NT2/D1 (cell line): Measurements from ENCODE around the gene ATP6V0B.
A peak's percentile ranks its signal among the peaks of the same experiment; 100 is the strongest.

ENCODE experiments used
- DNase-seq: peaks from one replicate; pipeline ENCODE4 v3.0.0-alpha.2; 2011; ENCODE audit warnings: low read depth, low spot score
- H3K27me3 ChIP-seq: 2 replicates; pipeline ENCODE4 v1.6.0; 2011; ENCODE audit warnings: mild to moderate bottlenecking; ENCODE audit not compliant: insufficient read length, insufficient read depth
- H3K36me3 ChIP-seq: 2 replicates; pipeline ENCODE4 v1.6.1; 2011; ENCODE audit warnings: mild to moderate bottlenecking, low read length, mixed read lengths; ENCODE audit not compliant: insufficient read depth, insufficient read length
- H3K4me1 ChIP-seq: 2 replicates; pipeline ENCODE4 v1.5.1; 2011; ENCODE audit not compliant: insufficient read depth, insufficient read length
- H3K4me3 ChIP-seq: 2 replicates; pipeline ENCODE4 v1.5.1; 2011; ENCODE audit warnings: low read depth; ENCODE audit not compliant: insufficient read length
- H3K9ac ChIP-seq: 2 replicates; pipeline ENCODE4 v1.6.0; 2011; ENCODE audit warnings: low read depth; ENCODE audit not compliant: insufficient read length
- H3K9me3 ChIP-seq: 2 replicates; pipeline ENCODE4 v1.5.1; 2011; ENCODE audit warnings: mild to moderate bottlenecking, low read length; ENCODE audit not compliant: insufficient read depth
- SUZ12 ChIP-seq: IDR thresholded peaks from 2 replicates; pipeline ENCODE4 v1.6.1; 2011; ENCODE audit not compliant: insufficient read length, insufficient read depth; ENCODE audit errors: extremely low read depth
- YY1 ChIP-seq: IDR thresholded peaks from 2 replicates; pipeline ENCODE4 v1.6.1; 2011; ENCODE audit not compliant: insufficient read length, insufficient read depth
- ZNF274 ChIP-seq: IDR thresholded peaks from 2 replicates; pipeline ENCODE4 v1.6.1; 2011; ENCODE audit warnings: mild to moderate bottlenecking, low read depth, low read length

Gene ATP6V0B

DNA sequence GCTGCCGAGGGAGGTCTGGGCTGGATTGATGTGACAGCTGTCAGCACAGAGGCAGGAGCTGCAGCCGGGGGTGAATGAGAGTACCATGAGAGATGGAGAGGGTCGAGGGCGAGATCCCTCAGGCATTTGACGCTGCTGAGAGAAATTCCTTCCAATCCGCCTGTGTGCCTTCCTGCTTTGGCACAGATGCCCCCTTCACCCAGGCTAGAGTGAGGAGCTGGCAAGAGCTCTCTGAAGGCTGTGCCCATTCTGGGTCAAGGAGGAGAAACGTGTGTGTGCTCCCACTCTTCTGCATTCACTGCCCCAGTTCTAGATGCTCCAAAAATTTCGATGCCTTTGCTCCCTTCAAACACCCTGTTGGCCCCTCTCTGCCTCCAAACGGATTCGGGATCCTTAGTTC is 36.4 kb upstream of the ATP6V0B start:
- no peak overlapping the region for H3K4me3 ChIP-seq
- H3K4me1 ChIP-seq: peaks cover 46% of the 10 kb centered on the region
- H3K36me3 ChIP-seq: peaks cover 18% of the 10 kb centered on the region
- H3K27me3 ChIP-seq: peaks cover 6% of the 10 kb centered on the region
- H3K9ac ChIP-seq: peak overlapping the region; percentile 22
- H3K9me3 ChIP-seq: no peaks in the 10 kb centered on the region
- TF ChIP-seq ZNF274 (no peak), YY1 (no peak), SUZ12 (no peak)
- DNase-seq: no peak

DNA sequence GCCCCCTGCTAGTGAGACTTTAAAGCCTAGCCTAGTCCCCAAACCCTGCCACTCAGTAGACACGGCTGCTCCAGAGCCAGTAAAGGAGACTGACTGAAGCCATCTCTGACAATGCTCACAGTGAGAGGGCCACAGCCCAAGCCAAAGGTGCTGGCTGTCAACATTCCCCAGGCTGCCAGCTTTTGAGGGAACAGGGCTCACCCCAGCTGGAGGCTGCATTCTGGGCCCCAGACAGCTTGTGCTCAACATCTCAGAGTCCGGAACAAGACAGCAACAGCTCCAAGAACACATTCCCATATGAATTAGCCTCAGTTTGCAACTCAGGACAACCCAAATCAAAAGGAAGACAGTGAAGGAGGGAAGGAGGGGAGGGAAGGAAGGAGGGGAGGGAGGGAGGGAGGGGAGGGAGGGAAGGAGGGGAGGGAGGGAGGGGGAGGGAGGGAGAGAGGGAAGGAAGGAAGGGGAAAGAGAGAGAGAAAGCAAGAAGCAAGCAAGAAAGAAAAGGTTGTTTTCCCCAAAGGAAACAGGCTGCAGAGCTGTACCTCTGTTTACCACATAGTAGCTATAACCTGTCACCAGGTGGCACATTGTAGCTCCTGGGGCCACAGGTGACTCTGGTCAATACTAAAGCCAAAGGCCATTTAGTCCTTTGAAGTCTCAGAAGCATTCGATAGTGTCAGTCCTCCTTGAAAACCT is 35.7 kb upstream of the ATP6V0B start:
- H3K27me3 ChIP-seq: peaks cover 6% of the 10 kb centered on the region
- peak; percentile 35 for DNase-seq

DNA sequence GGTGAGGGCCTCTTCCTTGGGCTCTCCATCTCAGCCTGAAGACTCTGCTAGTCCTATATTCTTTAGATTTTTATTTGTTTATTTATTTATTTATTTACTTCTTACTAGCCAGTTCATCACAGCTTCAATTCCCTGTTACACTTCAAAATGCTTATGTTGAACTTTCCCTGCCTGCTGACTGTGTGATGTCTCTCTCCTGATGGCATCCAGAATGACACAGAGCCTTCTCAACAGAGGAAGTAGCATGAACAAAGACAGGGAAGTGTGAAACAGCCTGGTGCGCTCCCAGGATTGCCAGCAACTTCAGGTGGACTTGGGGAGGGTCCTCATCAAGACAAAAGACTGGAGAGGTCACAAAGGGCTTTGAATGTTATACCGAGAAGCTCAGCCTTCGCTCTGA is 32.3 kb upstream of the ATP6V0B start:
- peaks cover 8% of the 10 kb centered on the region for H3K36me3 ChIP-seq
- H3K27me3 ChIP-seq: no peaks in the 10 kb centered on the region
- H3K4me1 ChIP-seq: peaks cover 19% of the 10 kb centered on the region
- TF ChIP-seq ZNF274 (no peak), SUZ12 (no peak), YY1 (no peak)
- no peak for DNase-seq
- H3K4me3 ChIP-seq: no peak overlapping the region
- H3K9me3 ChIP-seq: no peaks in the 10 kb centered on the region
- H3K9ac ChIP-seq: no peak overlapping the region

More for the DNA sequence above, 35.7 kb upstream of the ATP6V0B start:
- no peak for TF ChIP-seq ZNF274
- no peak for TF ChIP-seq SUZ12
- TF ChIP-seq YY1: no peak
- peaks cover 18% of the 10 kb centered on the region for H3K36me3 ChIP-seq
- peaks cover 44% of the 10 kb centered on the region for H3K4me1 ChIP-seq
- no peaks in the 10 kb centered on the region for H3K9me3 ChIP-seq
- H3K4me3 ChIP-seq: no peak overlapping the region
- peak overlapping the region; percentile 22 for H3K9ac ChIP-seq

DNA sequence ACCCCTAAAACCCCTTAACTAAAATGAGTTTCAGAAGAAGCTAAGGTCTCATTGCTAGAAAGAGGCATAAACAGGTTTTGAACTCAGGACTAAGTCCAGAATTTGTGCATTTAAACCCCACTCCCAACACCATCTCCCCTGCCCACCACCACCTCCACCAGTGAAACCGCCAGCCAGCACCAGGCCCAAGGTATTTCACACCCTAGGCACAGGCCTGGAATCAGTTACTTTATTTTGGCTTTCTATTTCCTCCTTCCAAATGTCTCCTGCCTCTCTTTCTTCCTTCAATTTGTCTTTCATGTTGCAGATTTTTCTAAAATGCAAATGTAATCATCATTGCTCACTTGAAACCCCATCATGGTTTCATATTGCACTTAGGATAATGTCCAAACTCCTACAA is 29.9 kb upstream of the ATP6V0B start:
- H3K4me3 ChIP-seq: no peak overlapping the region

DNA sequence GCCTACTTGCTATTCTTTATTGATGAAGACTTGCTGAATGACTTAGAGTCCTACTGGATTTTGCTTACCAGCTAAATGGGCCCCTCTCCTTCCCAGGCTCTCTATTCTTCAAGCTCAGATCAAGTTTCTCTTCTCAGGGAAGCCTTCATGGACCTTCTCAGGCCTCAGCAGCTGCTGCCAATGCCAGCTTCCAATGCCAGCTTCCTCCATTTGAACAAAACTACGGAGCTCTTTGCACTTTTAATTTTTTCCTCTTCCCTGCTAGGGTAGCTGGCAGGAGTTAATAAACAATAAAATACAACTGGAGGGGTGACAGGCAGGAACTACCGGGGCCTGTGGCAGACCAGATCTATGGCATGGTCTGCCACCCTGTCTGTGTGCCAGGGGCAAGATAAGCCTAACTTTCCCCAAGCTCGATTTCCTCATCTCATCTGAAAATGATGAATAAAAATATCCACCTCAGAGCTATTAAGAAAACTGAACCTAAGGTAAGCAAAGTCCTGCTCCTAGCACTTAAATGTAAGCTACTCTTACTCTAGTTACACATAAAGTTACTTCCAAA is 29.0 kb upstream of the ATP6V0B start:
- Histone ChIP-seq H3K9ac (peak overlapping the region; percentile 99), H3K9me3 (no peaks in the 10 kb centered on the region), H3K36me3 (peaks cover 22% of the 10 kb centered on the region), H3K27me3 (no peaks in the 10 kb centered on the region), H3K4me1 (peaks cover 21% of the 10 kb centered on the region), H3K4me3 (peak overlapping the region; percentile 98)
- DNase-seq: no peak
- TF ChIP-seq ZNF274: no peak
- no peak for TF ChIP-seq YY1
- TF ChIP-seq SUZ12: no peak

More for the DNA sequence above, 29.9 kb upstream of the ATP6V0B start:
- no peaks in the 10 kb centered on the region for H3K27me3 ChIP-seq
- H3K9me3 ChIP-seq: no peaks in the 10 kb centered on the region
- peaks cover 21% of the 10 kb centered on the region for H3K4me1 ChIP-seq
- TF ChIP-seq SUZ12 (no peak), YY1 (no peak), ZNF274 (no peak)
- peaks cover 13% of the 10 kb centered on the region for H3K36me3 ChIP-seq
- no peak overlapping the region for H3K9ac ChIP-seq
- no peak for DNase-seq

DNA sequence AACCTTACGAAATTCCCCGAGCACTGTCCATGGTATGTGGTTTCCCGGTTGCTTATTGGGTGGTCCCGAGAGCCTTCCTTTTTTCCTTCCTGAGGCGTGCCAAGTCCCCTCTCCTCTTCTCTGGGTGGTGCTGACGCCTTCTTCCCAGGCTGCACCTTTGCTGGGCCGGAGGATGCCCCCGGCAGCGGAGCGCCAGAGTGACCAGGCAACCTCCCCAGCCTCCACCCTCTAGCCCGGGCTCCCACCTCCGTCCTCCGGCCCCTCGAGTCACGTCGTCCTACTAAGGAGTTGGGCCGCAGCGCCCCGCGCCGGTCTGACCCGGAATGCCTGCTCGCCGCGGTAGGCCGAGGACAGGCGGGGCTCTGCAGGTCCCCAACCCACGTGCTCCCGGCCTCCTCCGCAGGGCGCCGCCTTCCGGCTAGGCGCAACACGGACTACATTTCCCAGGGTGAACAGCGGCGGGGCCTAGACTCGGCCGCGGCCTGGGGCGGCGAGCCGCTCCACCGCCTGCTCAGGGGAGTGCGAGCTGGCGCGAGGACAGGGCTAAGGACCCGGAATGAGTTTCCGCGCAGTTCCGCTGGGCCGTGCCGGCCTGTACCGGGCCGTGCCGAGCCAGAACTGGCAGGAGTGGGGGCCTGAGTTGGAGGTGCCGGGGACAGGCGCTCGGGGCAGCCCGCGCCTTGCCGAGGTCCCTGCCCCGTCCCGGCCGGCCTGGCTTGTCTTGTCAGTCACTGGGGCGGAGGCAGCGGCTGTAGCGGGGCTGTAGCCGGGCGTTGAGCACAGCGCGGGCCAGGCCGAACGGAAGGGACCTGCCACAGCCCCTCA is 28.3 kb upstream of the ATP6V0B start, which contains the start of gene IPO13:
IPO13 (plus strand) TSS at position 715 of the 825 bp plus-strand sequence. CDS start 651 bp downstream, outside the sequence.
- TF ChIP-seq ZNF274 (no peak), YY1 (no peak), SUZ12 (no peak)
- Histone ChIP-seq H3K9ac (peak within 1 kb of the TSS; percentile 99), H3K4me1 (peaks cover 21% of the 10 kb centered on the region), H3K9me3 (no peaks in the 10 kb centered on the region), H3K27me3 (no peaks in the 10 kb centered on the region), H3K36me3 (peaks cover 28% of the 10 kb centered on the region), H3K4me3 (peak within 1 kb of the TSS; percentile 98)
- peak; percentile 100 for DNase-seq
